ENCODE results near the gene OSTN. TPM values are rescaled to one million over a fixed set of nuclear protein-coding genes. Genes with fewer than 3 reads are reported as not detected.

Gene OSTN
- total and polyA plus RNA-seq, 9 of the 15 experiments (the other 6 are each of a cell fraction or from before 2014, with no cell fraction given): not detected

DNA sequence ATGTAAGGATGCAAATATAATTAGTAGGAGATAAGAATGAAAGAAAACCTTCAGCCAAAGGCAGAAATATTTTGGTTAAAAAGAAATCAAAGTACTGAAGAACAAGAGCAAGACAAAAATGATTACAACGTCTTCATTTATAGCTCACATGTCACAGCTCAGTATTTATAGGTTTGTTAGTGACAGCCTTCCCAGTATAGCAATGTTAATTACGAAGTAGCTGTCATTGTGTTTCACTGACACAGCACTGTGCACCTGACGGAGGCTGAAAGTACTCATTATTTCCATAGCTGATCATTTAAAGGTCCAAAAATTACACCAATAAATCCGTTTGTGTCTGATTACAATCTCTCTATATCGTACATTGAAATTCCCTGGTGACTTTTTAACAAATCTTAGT is 561 bp upstream of the OSTN start:
- no peak overlapping the region for H3K9ac ChIP-seq (ENCODE audit: insufficient read depth in 1 of 2, low read depth in 2 of 2, low read length in 2 of 2)
- 0% methylated on average over 5 of the region's 5 CpGs for WGBS (ENCODE audit: insufficient coverage, low coverage, missing lambda C conversion rate)
- H3K27ac ChIP-seq (ENCODE audit: extremely low read depth, low read depth, low read length): no peak overlapping the region
- H3K4me1 ChIP-seq (replicated peaks in 1 of 2; ENCODE audit: control insufficient read depth in 2 of 2, insufficient read depth in 2 of 2, low read length in 2 of 2): no peaks in the 10 kb centered on the region
- no peak overlapping the region for H3K4me3 ChIP-seq
- POLR2A ChIA-PET: no interaction called here
- intact Hi-C loops (cut with micrococcal nuclease): no loop called here
- ATAC-seq: no peak
- in situ Hi-C loops (cut with MboI): no loop called here
- no peaks in the 10 kb centered on the region for H3K9me1 ChIP-seq (ENCODE audit: control insufficient read depth, insufficient read depth, low read length)
- no peaks in the 10 kb centered on the region for H4K20me1 ChIP-seq (replicated peaks; ENCODE audit: control insufficient read depth, insufficient read depth, low read length)
- TF ChIP-seq, protein P1, sequence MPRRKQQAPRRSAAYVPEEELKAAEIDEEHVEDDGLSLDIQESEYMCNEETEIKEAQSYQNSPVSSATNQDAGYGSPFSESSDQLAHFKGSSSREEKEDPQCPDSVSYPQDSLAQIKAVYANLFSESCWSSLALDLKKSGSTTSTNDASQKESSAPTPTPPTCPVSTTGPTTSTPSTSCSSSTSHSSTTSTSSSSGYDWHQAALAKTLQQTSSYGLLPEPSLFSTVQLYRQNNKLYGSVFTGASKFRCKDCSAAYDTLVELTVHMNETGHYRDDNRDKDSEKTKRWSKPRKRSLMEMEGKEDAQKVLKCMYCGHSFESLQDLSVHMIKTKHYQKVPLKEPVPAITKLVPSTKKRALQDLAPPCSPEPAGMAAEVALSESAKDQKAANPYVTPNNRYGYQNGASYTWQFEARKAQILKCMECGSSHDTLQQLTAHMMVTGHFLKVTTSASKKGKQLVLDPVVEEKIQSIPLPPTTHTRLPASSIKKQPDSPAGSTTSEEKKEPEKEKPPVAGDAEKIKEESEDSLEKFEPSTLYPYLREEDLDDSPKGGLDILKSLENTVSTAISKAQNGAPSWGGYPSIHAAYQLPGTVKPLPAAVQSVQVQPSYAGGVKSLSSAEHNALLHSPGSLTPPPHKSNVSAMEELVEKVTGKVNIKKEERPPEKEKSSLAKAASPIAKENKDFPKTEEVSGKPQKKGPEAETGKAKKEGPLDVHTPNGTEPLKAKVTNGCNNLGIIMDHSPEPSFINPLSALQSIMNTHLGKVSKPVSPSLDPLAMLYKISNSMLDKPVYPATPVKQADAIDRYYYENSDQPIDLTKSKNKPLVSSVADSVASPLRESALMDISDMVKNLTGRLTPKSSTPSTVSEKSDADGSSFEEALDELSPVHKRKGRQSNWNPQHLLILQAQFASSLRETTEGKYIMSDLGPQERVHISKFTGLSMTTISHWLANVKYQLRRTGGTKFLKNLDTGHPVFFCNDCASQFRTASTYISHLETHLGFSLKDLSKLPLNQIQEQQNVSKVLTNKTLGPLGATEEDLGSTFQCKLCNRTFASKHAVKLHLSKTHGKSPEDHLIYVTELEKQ (CRISPR knock-in tag; IDR thresholded peaks at IDR 0.05): no peak
- TF ChIP-seq RAD51 (IDR thresholded peaks at IDR 0.05; ENCODE audit: borderline replicate concordance, low read depth) (no peak), KLF1 (tag; IDR thresholded peaks at IDR 0.05) (no peak), TBP (optimal IDR thresholded peaks at IDR 0.05; ENCODE audit: low read depth, low read length) (no peak)
- TF ChIP-seq, protein P2, sequence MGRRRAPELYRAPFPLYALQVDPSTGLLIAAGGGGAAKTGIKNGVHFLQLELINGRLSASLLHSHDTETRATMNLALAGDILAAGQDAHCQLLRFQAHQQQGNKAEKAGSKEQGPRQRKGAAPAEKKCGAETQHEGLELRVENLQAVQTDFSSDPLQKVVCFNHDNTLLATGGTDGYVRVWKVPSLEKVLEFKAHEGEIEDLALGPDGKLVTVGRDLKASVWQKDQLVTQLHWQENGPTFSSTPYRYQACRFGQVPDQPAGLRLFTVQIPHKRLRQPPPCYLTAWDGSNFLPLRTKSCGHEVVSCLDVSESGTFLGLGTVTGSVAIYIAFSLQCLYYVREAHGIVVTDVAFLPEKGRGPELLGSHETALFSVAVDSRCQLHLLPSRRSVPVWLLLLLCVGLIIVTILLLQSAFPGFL (CRISPR knock-in tag; IDR thresholded peaks at IDR 0.05): no peak
- TF ChIP-seq, protein P3, sequence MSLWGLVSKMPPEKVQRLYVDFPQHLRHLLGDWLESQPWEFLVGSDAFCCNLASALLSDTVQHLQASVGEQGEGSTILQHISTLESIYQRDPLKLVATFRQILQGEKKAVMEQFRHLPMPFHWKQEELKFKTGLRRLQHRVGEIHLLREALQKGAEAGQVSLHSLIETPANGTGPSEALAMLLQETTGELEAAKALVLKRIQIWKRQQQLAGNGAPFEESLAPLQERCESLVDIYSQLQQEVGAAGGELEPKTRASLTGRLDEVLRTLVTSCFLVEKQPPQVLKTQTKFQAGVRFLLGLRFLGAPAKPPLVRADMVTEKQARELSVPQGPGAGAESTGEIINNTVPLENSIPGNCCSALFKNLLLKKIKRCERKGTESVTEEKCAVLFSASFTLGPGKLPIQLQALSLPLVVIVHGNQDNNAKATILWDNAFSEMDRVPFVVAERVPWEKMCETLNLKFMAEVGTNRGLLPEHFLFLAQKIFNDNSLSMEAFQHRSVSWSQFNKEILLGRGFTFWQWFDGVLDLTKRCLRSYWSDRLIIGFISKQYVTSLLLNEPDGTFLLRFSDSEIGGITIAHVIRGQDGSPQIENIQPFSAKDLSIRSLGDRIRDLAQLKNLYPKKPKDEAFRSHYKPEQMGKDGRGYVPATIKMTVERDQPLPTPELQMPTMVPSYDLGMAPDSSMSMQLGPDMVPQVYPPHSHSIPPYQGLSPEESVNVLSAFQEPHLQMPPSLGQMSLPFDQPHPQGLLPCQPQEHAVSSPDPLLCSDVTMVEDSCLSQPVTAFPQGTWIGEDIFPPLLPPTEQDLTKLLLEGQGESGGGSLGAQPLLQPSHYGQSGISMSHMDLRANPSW (CRISPR knock-in tag; IDR thresholded peaks at IDR 0.05): no peak
- TF ChIP-seq, protein P4, sequence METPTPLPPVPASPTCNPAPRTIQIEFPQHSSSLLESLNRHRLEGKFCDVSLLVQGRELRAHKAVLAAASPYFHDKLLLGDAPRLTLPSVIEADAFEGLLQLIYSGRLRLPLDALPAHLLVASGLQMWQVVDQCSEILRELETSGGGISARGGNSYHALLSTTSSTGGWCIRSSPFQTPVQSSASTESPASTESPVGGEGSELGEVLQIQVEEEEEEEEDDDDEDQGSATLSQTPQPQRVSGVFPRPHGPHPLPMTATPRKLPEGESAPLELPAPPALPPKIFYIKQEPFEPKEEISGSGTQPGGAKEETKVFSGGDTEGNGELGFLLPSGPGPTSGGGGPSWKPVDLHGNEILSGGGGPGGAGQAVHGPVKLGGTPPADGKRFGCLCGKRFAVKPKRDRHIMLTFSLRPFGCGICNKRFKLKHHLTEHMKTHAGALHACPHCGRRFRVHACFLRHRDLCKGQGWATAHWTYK (CRISPR knock-in tag; IDR thresholded peaks at IDR 0.05): no peak
- H3K4me2 ChIP-seq (ENCODE audit: insufficient read depth, low read length): no peak overlapping the region
- no peak for FAIRE-seq
- no peak overlapping the region for H2AFZ ChIP-seq (ENCODE audit: low read depth, low read length)
- CTCF ChIA-PET (ENCODE audit: low intra/inter-chr PET ratio): no interaction called here
- no peaks in the 10 kb centered on the region for H3K27me3 ChIP-seq (ENCODE audit: control insufficient read depth in 2 of 2, insufficient read depth in 2 of 2, low read length in 2 of 2)
- DNase-seq (ENCODE audit: extremely low read depth in 1 of 4, low spot score in 3 of 4): no peak
- no peaks in the 10 kb centered on the region for H3K36me3 ChIP-seq (ENCODE audit: control insufficient read depth, insufficient read depth, low read length)
- H3K79me2 ChIP-seq (ENCODE audit: control insufficient read depth, insufficient read depth, low read length): no peaks in the 10 kb centered on the region
- no TSS peak for BruUV-seq (replicated peaks)
- no peaks in the 10 kb centered on the region; the same call in 1 of the 2 replicates for H3K9me3 ChIP-seq (replicated peaks; ENCODE audit: control insufficient read depth, insufficient read depth, low read depth, low read length)

Measured in K562 (cell line).